Activated naive CD8-positive, alpha-beta T cell (primary cell): Measurements from ENCODE around the gene RNF224.
"Not testable (repeated sequence)": the region's sequence is repeated elsewhere in the genome, so short reads cannot be mapped to it uniquely, and the experiment has no call there.

Experiments used
- H3K27ac Mint-ChIP-seq: one replicate; pipeline ENCODE4 v1.8.0; 2021; ENCODE audit warnings: mixed read lengths
- H3K27me3 Mint-ChIP-seq: one replicate; pipeline ENCODE4 v1.8.0; 2021; ENCODE audit warnings: mixed read lengths
- H3K36me3 Mint-ChIP-seq: one replicate; pipeline ENCODE4 v1.8.0; 2021; ENCODE audit warnings: mixed read lengths
- H3K4me1 Mint-ChIP-seq: one replicate; pipeline ENCODE4 v1.8.0; 2021; ENCODE audit warnings: low read depth, mixed read lengths
- H3K4me3 Mint-ChIP-seq: one replicate; pipeline ENCODE4 v1.8.0; 2021; ENCODE audit warnings: mild to moderate bottlenecking, mixed read lengths
- H3K9me3 Mint-ChIP-seq: one replicate; pipeline ENCODE4 v1.8.0; 2021; ENCODE audit warnings: low read depth, mixed read lengths

RNF224 gene

GRCh38 chr9:137254624-137255447, 27.5 kb downstream of the RNF224 start, which contains the start of gene NELFB:
Gene NELFB (plus strand): TSS chr9:137255327.
- peak within 1 kb of the TSS; percentile 90 for H3K4me3 Mint-ChIP-seq
- no peaks in the 10 kb centered on the region for H3K27me3 Mint-ChIP-seq
- H3K9me3 Mint-ChIP-seq: no peaks in the 10 kb centered on the region
- no peaks in the 10 kb centered on the region for H3K36me3 Mint-ChIP-seq
- H3K27ac Mint-ChIP-seq: peak within 1 kb of the TSS; percentile 78
- H3K4me1 Mint-ChIP-seq: peaks cover 14% of the 10 kb centered on the region

GRCh38 chr9:137255448-137256114, 28.3 kb downstream of the RNF224 start:
- Mint-ChIP-seq H3K27me3 (no peaks in the 10 kb centered on the region), H3K4me1 (peaks cover 14% of the 10 kb centered on the region), H3K27ac (no peak overlapping the region), H3K36me3 (no peaks in the 10 kb centered on the region), H3K4me3 (peak overlapping the region; percentile 87), H3K9me3 (no peaks in the 10 kb centered on the region)

GRCh38 chr9:137256362-137256761, 29.1 kb downstream of the RNF224 start:
- Mint-ChIP-seq H3K27me3 (no peaks in the 10 kb centered on the region), H3K36me3 (no peaks in the 10 kb centered on the region), H3K4me1 (peaks cover 14% of the 10 kb centered on the region), H3K27ac (no peak overlapping the region), H3K9me3 (no peaks in the 10 kb centered on the region), H3K4me3 (peak overlapping the region; percentile 87)

- peaks cover 16% of the 10 kb centered on the region for H3K4me1 Mint-ChIP-seq
- H3K27me3 Mint-ChIP-seq: no peaks in the 10 kb centered on the region
- no peaks in the 10 kb centered on the region for H3K9me3 Mint-ChIP-seq
- peaks cover 4% of the 10 kb centered on the region for H3K36me3 Mint-ChIP-seq
- no peak overlapping the region for H3K27ac Mint-ChIP-seq
- peak overlapping the region; percentile 87 for H3K4me3 Mint-ChIP-seq
Measured at GRCh38 chr9:137256856-137257255, 29.6 kb downstream of the RNF224 start.

GRCh38 chr9:137262173-137262908, 35.0 kb downstream of the RNF224 start:
- H3K9me3 Mint-ChIP-seq, H3K4me1 Mint-ChIP-seq, H3K27me3 Mint-ChIP-seq, H3K27ac Mint-ChIP-seq, H3K36me3 Mint-ChIP-seq, H3K4me3 Mint-ChIP-seq: not testable (repeated sequence)

GRCh38 chr9:137262909-137263285, 35.6 kb downstream of the RNF224 start:
- H3K4me1 Mint-ChIP-seq: peaks cover 2% of the 10 kb centered on the region
- H3K36me3 Mint-ChIP-seq: peaks cover 5% of the 10 kb centered on the region

GRCh38 chr9:137263506-137263905, 36.2 kb downstream of the RNF224 start:
- Mint-ChIP-seq H3K4me3 (no peak overlapping the region), H3K4me1 (peaks cover 2% of the 10 kb centered on the region), H3K9me3 (no peaks in the 10 kb centered on the region), H3K36me3 (peaks cover 5% of the 10 kb centered on the region), H3K27me3 (no peaks in the 10 kb centered on the region), H3K27ac (no peak overlapping the region)

More at GRCh38 chr9:137262909-137263285, 35.6 kb downstream of the RNF224 start:
- H3K4me3 Mint-ChIP-seq: no peak overlapping the region
- no peaks in the 10 kb centered on the region for H3K27me3 Mint-ChIP-seq
- H3K27ac Mint-ChIP-seq: no peak overlapping the region
- no peaks in the 10 kb centered on the region for H3K9me3 Mint-ChIP-seq

DNA sequence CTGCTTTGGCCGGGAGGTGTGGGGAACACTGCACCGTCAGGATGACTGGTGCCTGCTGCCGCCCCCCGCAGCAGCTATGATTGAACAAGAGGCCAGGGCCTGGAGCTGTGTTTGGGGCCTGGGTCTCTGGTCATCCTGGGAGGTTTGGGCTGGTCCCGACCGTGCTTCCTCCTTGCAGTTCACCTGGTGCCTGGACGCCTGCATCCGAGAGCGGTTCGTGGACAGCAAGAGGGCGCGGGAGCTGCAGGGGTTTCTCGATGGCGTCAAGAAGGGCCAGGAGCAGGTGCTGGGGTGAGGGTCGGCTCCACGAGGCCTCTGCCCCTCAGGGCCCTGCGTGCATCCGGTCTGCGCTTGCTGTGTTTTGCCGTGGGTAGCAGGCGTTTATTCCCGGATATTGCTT, 36.8 kb downstream of the RNF224 start:
- Mint-ChIP-seq H3K27me3 (no peaks in the 10 kb centered on the region), H3K9me3 (no peaks in the 10 kb centered on the region), H3K27ac (no peak overlapping the region), H3K36me3 (peaks cover 10% of the 10 kb centered on the region), H3K4me3 (no peak overlapping the region), H3K4me1 (peaks cover 2% of the 10 kb centered on the region)

DNA sequence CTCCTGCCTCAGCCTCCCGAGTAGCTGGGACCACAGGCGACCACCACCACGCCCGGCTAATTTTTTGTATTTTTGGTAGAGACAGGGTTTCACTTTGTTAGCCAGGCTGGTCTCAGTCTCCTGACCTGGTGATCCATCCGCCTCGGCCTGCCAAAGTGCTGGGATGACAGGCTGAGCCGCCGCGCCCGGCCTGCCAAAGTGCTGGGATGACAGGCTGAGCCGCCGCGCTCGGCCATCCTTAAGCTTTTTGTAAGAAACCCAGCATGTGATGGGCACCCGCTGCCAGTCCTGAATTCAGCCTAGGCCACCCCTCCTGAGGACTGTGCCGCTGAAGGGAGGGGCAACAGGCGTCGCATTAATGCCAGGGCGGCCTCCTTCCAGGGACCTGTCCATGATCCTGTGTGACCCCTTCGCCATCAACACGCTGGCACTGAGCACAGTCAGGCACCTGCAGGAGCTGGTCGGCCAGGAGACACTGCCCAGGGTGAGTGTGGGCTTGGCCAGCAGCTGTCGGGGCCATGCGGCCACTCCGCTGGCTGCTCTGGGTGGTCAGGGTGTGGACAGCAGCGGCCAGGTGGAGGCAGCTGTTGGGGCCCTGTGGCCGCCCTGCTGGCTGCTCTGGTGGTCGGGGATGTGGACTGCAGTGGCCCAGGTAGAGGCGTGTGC, 38.3 kb downstream of the RNF224 start:
- H3K4me1 Mint-ChIP-seq: peaks cover 2% of the 10 kb centered on the region
- no peaks in the 10 kb centered on the region for H3K27me3 Mint-ChIP-seq
- peaks cover 17% of the 10 kb centered on the region for H3K36me3 Mint-ChIP-seq
- H3K9me3 Mint-ChIP-seq: no peaks in the 10 kb centered on the region
- no peak overlapping the region for H3K27ac Mint-ChIP-seq
- no peak overlapping the region for H3K4me3 Mint-ChIP-seq

GRCh38 chr9:137266162-137266527, 38.8 kb downstream of the RNF224 start:
- Mint-ChIP-seq H3K27ac (no peak overlapping the region), H3K4me1 (peaks cover 3% of the 10 kb centered on the region), H3K36me3 (peaks cover 17% of the 10 kb centered on the region), H3K9me3 (no peaks in the 10 kb centered on the region), H3K27me3 (no peaks in the 10 kb centered on the region), H3K4me3 (no peak overlapping the region)

GRCh38 chr9:137266585-137267453, 39.5 kb downstream of the RNF224 start:
- no peak overlapping the region for H3K27ac Mint-ChIP-seq

DNA sequence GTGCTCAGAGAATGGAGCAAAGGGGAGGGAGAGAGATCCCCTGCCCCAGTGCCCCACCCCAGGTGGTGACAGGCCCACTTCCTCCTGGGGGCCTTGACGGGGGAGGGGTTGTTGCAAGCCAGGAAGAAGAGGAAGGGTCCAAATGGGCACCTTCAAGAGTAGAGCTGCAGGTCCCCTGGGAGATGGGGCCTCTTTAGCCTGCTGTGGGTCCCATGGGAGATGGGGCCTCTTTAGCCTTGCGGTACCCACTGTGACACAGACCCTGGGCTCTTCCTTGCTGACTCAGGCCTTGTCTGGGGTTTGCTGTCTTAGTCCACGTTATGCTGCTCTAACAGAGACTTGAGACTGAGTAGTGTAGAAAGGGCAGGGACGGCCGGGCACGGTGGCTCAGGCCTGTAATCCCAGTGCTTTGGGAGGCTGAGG, 40.6 kb downstream of the RNF224 start:
- peaks cover 6% of the 10 kb centered on the region for H3K4me1 Mint-ChIP-seq
- H3K9me3 Mint-ChIP-seq: no peaks in the 10 kb centered on the region
- H3K27me3 Mint-ChIP-seq: no peaks in the 10 kb centered on the region
- H3K36me3 Mint-ChIP-seq: peaks cover 12% of the 10 kb centered on the region
- H3K27ac Mint-ChIP-seq: no peak overlapping the region
- H3K4me3 Mint-ChIP-seq: no peak overlapping the region

More at GRCh38 chr9:137266585-137267453, 39.5 kb downstream of the RNF224 start:
- no peaks in the 10 kb centered on the region for H3K9me3 Mint-ChIP-seq
- H3K27me3 Mint-ChIP-seq: no peaks in the 10 kb centered on the region
- no peak overlapping the region for H3K4me3 Mint-ChIP-seq
- H3K4me1 Mint-ChIP-seq: peaks cover 6% of the 10 kb centered on the region
- peaks cover 13% of the 10 kb centered on the region for H3K36me3 Mint-ChIP-seq

GRCh38 chr9:137268538-137269201, 41.4 kb downstream of the RNF224 start:
- Mint-ChIP-seq H3K27ac (no peak overlapping the region), H3K4me1 (peaks cover 6% of the 10 kb centered on the region), H3K4me3 (no peak overlapping the region), H3K9me3 (no peaks in the 10 kb centered on the region), H3K36me3 (peaks cover 12% of the 10 kb centered on the region), H3K27me3 (no peaks in the 10 kb centered on the region)
